Urinary bladder (tissue), 4 donors: ENCODE measurements around the gene SCGB1D2. TPM values are rescaled to one million over a fixed set of nuclear protein-coding genes. Genes with fewer than 3 reads are reported as not detected.

ENCODE experiments used
- DNase-seq: peaks from one replicate; pipeline ENCODE4 v3.0.0-alpha.2; 2015; ENCODE audit errors: extremely low spot score
- H3K27ac ChIP-seq: one replicate; pipeline ENCODE4 v1.5.1; 2013; ENCODE audit warnings: low read depth, mild to moderate bottlenecking, moderate library complexity
- H3K36me3 ChIP-seq: one replicate; pipeline ENCODE4 v1.6.1; 2013; ENCODE audit warnings: mild to moderate bottlenecking, moderate library complexity; ENCODE audit not compliant: insufficient read depth
- H3K4me1 ChIP-seq: one replicate; pipeline ENCODE4 v1.6.1; 2013; ENCODE audit warnings: mild to moderate bottlenecking, moderate library complexity; ENCODE audit not compliant: insufficient read depth
- H3K4me3 ChIP-seq: one replicate; pipeline ENCODE4 v1.5.1; 2013; ENCODE audit warnings: low read depth, low read length
- WGBS: extraction: QIAGEN DNeasy Blood & Tissue Kit; methylation state at CpG from one replicate; pipeline ENCODE4 v1.1.7; 2013; 5-methylcytosine and 5-hydroxymethylcytosine counted together
- polyA plus RNA-seq: library from polyadenylated mRNA; stranded (reverse); fragments of 200-250 nt; gene quantifications from one replicate; pipeline ENCODE4 v1.2.3, GENCODE V29; 2013
- total RNA-seq: library from RNA; depleted of rRNA; stranded (reverse); fragments of >200 nt; gene quantifications from one replicate; pipeline ENCODE4 v1.2.3, GENCODE V29; 2014
- donor health status: healthy with polysubstance abuse.
- donor health status: healthy.

SCGB1D2 gene
- total and polyA plus RNA-seq, 2 donors: not detected

DNA sequence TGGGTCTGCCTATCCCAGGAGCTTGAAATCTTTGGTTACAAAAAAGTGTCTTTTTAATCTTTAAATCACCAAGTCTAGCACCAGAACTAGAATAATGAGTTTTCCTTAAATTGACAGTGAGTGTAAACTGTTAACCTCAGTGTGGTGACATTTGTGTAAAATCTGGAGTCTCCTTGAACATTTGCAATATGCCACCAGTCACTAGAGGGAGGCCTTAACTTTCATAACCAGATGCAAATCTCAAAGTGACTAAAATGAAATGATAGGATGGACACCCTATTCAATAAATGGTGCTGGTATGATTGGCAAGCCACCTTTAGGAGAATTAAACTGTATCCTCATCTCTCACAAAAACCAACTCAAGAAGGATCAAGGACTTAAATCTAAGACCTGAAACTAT, 8.3 kb upstream of the SCGB1D2 start:
- Histone ChIP-seq H3K36me3 (no peaks in the 10 kb centered on the region), H3K4me3 (no peak overlapping the region), H3K27ac (no peak overlapping the region), H3K4me1 (no peaks in the 10 kb centered on the region)
- DNase-seq: no peak

DNA sequence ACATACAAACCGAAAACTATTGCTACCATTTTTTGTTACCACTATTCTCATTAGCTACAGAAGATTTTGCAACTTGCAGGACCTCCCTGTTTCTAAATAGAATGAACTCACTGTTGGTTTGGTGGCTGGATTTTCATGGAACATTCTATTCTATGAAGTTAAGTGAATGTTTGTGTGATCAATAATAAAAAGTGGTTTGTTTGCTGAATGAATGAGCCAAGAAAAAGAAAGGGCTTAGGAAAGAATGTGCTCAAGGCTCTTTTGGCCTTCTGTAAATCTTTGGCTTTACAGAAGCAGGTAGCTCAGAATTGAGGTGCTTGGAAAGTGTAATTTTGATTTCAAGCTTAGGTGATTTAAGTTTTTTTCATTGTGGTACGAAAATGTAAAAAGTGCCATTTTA, 5.9 kb upstream of the SCGB1D2 start:
- 76% methylated on average over 2 of the region's 2 CpGs for WGBS
- no peak overlapping the region for H3K27ac ChIP-seq
- H3K4me3 ChIP-seq: no peak overlapping the region
- DNase-seq: no peak
- H3K36me3 ChIP-seq: no peaks in the 10 kb centered on the region
- no peaks in the 10 kb centered on the region for H3K4me1 ChIP-seq

DNA sequence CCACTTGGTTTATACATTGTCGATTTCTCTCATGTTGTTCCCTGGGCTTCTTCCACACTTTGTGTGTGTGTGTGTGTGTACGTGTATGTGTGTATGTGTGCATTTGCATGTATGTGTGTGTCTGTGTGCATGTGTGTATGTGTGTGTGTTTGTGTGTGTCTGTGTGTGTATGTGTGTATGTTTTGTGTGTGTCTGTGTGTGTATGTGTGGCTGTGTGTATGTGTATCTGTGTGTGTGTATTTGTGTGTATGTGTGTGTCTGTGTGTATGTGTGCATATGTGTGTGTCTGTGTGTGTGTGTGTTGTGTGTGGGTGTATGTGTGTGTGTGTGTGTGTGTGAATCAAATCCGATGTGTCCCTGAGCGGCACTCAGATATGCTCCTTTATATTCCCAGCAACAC, 4.5 kb upstream of the SCGB1D2 start:
- no peak for DNase-seq
- Histone ChIP-seq H3K27ac (no peak overlapping the region), H3K36me3 (no peaks in the 10 kb centered on the region), H3K4me1 (no peaks in the 10 kb centered on the region), H3K4me3 (no peak overlapping the region)
- WGBS: 67% methylated on average over 4 of the region's 4 CpGs

DNA sequence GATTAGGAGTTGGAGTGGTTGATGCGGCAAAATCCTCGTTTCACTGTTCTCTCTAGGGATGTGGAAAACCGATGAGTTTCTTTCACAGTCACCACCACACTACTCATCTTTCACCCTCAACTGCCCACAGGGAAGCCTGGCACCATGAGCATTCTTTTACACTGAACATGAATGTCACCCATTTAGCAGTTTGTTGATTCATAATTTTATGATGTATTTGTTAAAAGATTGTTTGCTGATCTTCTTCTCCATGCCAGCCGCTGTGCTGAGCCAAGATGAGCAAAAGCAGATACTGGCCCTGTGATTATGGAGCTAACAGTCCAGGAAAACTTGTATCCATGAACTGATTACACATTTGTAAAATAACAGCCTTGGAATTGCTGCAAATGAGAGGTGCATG, 3.9 kb upstream of the SCGB1D2 start:
- 82% methylated on average over 4 of the region's 4 CpGs for WGBS
- H3K27ac ChIP-seq: no peak overlapping the region
- no peak overlapping the region for H3K4me3 ChIP-seq
- H3K36me3 ChIP-seq: no peaks in the 10 kb centered on the region
- no peaks in the 10 kb centered on the region for H3K4me1 ChIP-seq
- no peak for DNase-seq

DNA sequence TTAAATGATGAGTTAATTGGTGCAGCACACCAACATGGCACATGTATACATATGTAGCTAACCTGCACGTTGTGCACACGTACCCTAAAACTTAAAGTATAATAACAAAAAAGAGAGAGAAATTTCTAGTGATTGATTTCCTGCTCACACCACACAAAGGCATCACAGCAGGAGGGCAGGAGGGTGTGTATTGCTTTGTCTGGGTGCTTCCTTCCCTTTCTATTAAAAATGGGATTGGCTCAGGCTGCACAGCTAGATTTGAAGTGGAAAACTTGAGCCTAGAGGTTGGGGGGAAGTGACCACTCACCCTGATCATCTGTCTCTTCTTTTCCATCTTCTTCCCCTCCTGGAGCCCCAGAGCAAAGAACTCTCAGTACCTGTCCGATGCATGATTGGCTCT, 944 bp upstream of the SCGB1D2 start:
- no peaks in the 10 kb centered on the region for H3K36me3 ChIP-seq
- H3K27ac ChIP-seq: no peak overlapping the region
- H3K4me3 ChIP-seq: no peak overlapping the region
- H3K4me1 ChIP-seq: no peaks in the 10 kb centered on the region
- DNase-seq: no peak
- WGBS: 87% methylated on average over 3 of the region's 3 CpGs

DNA sequence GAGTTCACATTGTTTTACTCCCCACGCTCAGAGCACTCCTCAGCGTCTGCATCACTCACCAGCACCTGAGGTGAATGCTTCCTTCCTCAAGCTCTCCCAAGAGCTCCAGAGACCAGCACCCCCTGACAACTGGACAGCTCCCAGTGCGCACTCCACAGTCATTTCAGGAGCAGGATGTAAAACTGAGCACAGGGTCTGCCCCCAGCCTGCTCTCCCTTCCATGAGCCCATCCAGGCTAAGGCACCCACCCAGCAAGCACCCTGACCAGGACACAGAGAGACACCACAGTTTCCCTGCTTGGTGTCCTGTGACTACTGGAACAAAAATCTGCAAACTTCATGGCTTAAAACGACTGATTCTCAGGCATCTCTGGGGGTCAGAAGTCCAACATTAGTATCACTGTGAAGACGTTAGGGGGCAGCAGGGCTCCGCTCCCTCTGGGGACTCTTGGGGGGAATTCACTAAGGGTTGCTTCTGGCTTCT, 3.3 kb downstream of the SCGB1D2 start:
- H3K4me3 ChIP-seq: no peak overlapping the region
- no peaks in the 10 kb centered on the region for H3K36me3 ChIP-seq
- no peaks in the 10 kb centered on the region for H3K4me1 ChIP-seq
- WGBS: 14% methylated on average over 6 of the region's 6 CpGs
- no peak for DNase-seq
- H3K27ac ChIP-seq: no peak overlapping the region

DNA sequence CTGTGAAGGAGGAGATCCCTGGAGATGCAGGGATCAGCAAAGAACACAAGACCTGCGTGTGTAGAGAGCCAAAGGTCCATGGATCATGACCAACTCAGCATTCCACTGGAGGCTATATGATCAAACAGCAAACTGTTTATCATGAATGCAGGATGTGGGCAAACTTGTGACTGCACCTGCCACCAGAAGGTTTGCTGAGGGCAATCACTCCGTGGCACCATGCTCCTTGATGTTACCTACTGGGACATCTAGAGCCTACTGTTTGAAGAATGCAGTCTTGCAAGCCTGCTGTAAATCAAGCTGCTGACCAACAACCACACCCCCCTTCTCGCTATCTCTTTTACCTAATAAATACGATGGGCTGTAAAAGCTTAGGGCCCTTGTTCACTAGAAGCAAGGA, 9.7 kb downstream of the SCGB1D2 start:
- DNase-seq: no peak
- Histone ChIP-seq H3K4me3 (no peak overlapping the region), H3K27ac (no peak overlapping the region), H3K36me3 (no peaks in the 10 kb centered on the region), H3K4me1 (no peaks in the 10 kb centered on the region)
- 53% methylated on average over 4 of the region's 4 CpGs for WGBS

DNA sequence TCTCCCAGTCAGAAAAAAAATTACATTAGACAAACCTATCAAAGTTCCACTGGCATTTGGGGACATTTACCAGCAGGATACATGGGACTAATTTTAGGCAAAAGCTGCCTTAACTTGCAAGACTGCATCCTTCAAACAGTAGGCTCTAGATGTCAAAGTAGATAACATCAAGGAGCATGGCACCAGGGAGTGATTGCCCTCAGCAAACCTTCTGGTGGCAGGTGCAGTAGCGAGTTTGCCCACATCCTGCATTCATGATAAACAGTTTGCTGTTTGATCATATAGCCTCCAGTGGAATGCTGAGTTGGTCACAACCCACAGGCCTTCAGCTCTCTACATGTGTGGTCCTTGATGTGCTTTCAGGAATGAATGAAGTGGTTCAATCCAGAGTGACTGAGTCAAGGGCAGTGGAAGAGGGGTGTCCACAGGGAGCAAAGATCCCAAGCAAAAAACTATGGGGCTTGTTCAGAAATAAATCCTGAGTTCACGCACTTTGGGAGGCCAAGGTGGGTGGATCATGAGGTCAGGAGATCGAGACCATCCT, 12.0 kb downstream of the SCGB1D2 start:
- Histone ChIP-seq H3K4me3 (no peak overlapping the region), H3K27ac (no peak overlapping the region), H3K36me3 (no peaks in the 10 kb centered on the region), H3K4me1 (no peaks in the 10 kb centered on the region)
- 72% methylated on average over 3 of the region's 3 CpGs for WGBS
- DNase-seq: no peak

DNA sequence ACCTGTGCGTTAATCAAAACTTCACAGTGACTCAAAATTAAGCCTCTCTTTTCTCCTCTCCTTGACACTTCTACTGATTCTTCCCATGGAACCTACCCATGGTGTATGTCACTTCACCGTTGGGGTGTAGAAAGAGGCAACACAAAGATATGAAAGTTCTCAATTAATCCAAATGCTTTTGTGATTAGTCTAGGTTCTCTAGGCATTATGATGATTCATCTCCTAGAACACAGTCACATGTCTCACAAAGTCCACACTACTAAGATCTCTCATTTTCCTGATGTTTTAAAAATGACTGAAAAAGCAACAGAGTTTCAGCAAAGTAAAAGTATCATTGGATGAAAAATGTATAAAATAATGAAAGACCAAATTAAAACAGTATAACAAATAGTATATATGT, 14.2 kb downstream of the SCGB1D2 start:
- 86% methylated on average over 2 of the region's 2 CpGs for WGBS
- no peaks in the 10 kb centered on the region for H3K36me3 ChIP-seq
- no peak overlapping the region for H3K4me3 ChIP-seq
- H3K4me1 ChIP-seq: no peaks in the 10 kb centered on the region
- H3K27ac ChIP-seq: no peak overlapping the region
- DNase-seq: no peak

DNA sequence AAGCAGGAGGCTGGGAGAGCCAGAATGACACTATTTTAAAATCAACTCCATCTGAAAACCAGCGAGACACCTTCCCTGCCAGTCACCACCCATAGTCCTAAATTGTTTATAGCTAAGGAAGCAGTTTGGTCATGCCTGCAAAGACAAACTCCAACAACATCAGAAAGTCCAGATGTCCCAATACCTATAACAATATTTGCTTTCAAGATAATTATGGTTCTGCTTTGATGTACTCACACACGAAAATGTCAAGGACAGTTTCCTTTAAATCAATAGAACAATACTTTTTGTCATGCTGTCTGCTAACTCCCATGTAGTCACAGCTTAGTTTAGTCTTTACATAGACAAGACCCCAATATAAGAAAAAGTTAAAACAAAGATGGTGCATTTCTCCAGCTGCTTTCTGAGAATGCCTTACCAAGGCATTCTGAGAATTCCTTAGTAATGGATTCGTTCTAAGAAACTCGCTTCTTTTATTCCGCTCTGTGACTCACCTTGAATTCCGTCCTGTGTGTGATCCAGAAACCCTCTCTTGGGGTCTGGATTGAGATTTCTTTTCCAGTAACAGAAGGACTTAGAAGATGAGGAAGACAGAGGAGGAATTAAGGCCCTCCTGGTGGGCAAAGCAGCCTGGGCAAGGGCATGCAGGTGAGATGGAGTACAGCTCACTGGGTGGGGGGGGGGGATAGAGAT, 18.4 kb downstream of the SCGB1D2 start:
- no peak for DNase-seq
- Histone ChIP-seq H3K4me3 (no peak overlapping the region), H3K36me3 (no peaks in the 10 kb centered on the region), H3K27ac (no peak overlapping the region), H3K4me1 (no peaks in the 10 kb centered on the region)
- whole genome bisulfite sequencing: 70% methylated on average over 6 of the region's 6 CpGs

DNA sequence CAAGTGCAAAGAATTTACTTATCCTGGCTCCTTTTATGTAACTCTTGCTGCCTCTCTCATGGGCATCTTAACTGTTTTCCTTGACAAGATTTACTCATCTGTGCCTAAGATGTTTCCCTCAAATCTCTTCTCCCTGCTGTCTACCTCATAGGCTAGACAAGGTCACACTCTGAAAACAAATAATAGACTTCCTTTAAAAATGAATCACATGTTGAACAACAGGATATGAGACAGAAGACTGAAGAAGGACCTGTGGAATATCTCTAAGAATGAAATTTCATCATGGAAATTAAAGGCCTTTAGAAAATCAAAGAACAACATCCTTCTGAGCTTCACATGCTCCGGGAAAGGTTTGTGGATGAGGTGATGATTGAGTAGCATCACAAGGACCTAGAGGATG, 22.0 kb downstream of the SCGB1D2 start:
- H3K27ac ChIP-seq: no peak overlapping the region
- 85% methylated on average over 1 of the region's 1 CpG for WGBS
- no peak overlapping the region for H3K4me3 ChIP-seq
- no peaks in the 10 kb centered on the region for H3K36me3 ChIP-seq
- DNase-seq: no peak
- H3K4me1 ChIP-seq: no peaks in the 10 kb centered on the region

DNA sequence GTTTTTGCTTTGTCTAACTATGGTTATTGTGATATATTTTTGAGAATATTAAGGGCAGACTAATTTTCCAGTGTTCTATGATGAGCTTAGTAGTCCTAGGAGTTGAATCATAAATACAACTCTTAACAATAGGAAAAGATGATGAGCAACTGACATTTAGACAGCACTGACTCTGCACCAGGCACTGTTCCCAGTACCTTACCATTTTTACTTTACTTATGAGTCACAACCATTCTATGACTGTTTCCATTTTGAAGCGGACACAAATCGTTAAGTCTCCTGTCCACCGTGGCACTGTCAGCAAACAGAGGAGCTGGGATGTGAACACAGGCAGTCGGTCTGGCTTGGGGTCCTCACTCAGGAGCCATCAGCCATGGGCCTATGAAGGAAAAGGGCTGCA, 24.5 kb downstream of the SCGB1D2 start:
- H3K27ac ChIP-seq: no peak overlapping the region
- no peak overlapping the region for H3K4me3 ChIP-seq
- H3K36me3 ChIP-seq: no peaks in the 10 kb centered on the region
- no peak for DNase-seq
- H3K4me1 ChIP-seq: no peaks in the 10 kb centered on the region
- WGBS: 68% methylated on average over 4 of the region's 4 CpGs

DNA sequence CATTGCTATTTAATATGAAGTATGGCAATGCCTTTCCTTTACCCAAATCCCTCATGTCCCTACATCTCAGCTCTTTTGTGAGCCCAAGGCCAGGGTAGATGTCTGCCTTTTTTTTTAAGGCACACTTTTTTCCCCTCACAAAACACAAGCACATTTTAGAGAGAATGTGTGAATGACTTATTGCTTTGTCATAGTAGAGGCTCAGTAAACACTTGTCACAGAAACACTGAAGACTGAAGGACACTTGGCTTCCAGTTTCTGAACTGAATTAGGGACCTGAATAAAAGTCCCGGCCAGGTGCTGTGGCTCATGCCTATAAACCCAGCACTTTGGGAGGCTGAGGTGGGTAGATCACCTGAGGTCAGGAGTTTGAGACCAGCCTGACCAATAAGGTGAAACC, 25.0 kb downstream of the SCGB1D2 start:
- H3K27ac ChIP-seq: no peak overlapping the region
- no peaks in the 10 kb centered on the region for H3K36me3 ChIP-seq
- H3K4me3 ChIP-seq: no peak overlapping the region
- DNase-seq: no peak
- WGBS: 84% methylated on average over 1 of the region's 1 CpG
- no peaks in the 10 kb centered on the region for H3K4me1 ChIP-seq

DNA sequence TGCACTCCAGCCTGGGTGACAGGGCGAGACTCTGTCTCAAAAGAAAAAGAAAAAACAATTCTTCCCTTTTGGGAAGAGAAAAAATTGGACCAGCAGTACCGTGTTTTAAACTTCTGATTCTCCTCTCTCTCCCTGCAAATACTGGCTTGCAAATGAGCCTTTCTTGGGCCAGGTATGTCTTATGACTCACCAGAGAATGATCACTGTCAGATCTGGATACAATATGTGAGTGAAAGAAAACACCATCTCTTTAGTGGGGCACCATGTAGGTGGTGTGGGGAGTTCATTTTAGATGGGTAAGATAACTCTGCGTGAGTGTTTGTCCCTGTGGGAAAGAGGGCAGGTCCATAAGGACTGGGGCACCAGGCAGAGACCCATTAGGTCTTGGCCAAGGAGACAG, 25.5 kb downstream of the SCGB1D2 start:
- H3K4me1 ChIP-seq: no peaks in the 10 kb centered on the region
- H3K27ac ChIP-seq: no peak overlapping the region
- no peak for DNase-seq
- 73% methylated on average over 3 of the region's 3 CpGs for WGBS
- no peak overlapping the region for H3K4me3 ChIP-seq
- H3K36me3 ChIP-seq: no peaks in the 10 kb centered on the region
